GM18520 (cell line): Measurements from ENCODE around the gene CDC42BPA.
A peak's percentile ranks its signal among the peaks of the same experiment; 100 is the strongest.
"Not testable (repeated sequence)": the region's sequence is repeated elsewhere in the genome, so short reads cannot be mapped to it uniquely, and the experiment has no call there.

ENCODE experiments used
- ATAC-seq: cut with Tn5 transposase; IDR thresholded peaks from one replicate; pipeline ENCODE4 v1.9.1; 2021; ENCODE audit not compliant: unreplicated experiment

Gene CDC42BPA

DNA sequence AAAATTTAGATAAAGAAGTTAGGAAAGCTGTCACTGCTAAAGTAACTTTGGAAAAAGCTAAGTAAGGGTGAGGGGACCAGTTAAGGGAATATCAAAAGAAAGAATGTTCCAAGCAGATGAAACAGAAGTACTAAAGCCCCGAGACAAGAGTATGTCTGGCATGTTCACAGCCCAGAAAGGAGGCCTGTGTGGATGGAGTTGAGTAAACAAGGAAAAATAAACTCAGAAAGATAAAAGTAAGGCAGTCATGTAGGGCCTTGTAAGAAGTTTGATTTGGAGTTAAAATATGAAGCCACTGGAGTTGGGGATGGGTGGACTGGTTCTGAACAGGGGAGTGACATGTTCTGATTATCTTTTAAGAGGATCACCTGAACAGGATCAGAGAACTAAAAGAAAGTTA lies 177.9 kb downstream of the CDC42BPA start:
- no peak for ATAC-seq

DNA sequence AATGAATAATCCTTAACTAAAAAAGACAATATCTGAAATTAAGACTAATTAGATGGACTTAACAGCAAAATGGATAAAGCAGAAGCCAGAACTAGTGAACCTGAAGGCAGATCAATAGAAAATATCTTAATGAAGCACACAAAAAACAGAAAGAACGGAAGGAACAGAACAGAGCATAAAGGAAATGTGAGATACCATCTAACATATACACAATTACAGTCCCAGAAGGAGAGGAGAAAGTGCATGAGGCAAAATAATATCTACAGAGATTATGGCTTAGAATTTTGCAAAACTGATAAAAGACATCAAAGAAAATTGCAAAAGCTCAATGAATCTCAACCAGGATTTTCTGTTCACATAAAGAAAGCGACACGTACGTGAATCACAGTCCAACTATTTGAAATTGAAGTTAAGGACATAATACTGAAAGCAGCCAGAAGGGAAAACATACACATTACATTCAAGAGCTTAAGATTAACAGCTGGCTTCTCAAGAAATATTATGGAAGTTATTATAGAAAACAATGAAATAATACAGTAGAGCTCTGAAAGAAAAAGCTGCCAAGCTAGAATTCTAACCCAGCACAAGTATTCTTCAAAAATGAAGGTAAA lies 182.0 kb downstream of the CDC42BPA start:
- no peak for ATAC-seq

DNA sequence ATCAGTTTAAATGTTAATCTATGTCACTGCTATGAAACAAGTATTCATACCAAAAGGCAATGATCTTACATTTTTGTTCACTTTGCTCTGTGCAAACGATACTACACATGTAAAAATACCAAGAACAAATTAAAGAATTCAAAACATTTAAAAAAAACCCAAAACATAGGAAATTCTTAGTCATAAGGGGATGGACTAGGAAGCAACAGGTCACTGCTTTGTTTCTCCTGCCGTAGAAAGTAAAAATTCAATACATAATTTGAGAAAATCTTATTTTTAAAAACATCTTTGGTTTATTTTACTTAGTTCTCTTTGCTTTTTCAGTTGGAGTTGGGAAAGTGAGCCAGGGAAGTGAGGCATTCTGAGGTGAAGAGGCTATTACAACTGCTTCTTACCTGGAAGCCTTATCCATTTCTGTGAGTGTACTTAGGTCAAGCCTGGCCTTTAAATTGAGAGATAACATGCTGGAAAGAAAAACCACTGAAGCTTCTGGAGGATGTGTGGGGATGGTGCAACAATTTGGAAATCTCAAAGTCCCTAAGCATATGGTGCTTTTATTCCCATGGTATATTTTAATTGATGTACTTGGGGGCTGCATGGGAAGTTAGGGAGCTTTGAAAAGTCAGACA lies 183.5 kb downstream of the CDC42BPA start:
- no peak for ATAC-seq

GRCh38 chr1:227132695-227133094 lies 185.6 kb downstream of the CDC42BPA start:
- not testable (repeated sequence) for ATAC-seq

DNA sequence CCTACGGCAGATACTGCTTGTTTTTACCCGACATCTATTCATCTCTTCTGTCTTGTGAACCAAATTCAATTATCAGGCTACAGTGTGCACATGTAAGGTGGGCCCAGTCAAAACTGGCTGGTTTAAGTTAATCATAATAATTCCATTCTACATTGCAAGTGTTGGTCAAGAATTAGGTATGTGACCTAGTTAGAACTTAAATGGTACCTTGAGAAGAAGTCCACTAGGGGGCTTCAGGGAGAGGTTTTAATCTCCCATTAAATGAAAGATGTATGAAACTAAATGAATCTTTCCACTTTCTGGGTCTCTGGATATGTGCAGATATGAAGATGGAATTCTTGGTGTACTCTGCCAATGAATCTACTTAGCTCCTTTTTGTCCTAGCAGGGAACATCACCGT lies 187.1 kb downstream of the CDC42BPA start:
- no peak for ATAC-seq

DNA sequence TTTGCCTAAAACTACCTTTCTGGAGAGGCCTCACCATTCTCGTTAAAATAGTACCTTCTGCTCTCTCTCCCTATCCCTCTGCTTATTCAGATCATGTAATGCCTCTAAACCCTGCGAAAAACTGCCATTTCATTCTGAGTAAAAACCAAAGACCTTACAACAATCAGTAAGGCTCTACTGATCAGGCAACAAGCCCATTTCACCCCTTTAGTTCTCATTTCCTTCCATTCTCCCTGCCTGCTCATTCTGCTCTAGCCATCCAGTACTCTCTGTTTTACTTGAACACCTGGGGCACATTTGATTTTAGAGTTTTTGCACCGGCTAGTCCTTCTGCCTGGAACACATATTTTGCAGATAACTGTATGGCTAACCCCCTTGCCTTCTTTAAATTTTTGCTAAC lies 190.4 kb downstream of the CDC42BPA start:
- no peak for ATAC-seq

- no peak for ATAC-seq
Measured at GRCh38 chr1:227125929-227126545, 192.3 kb downstream of the CDC42BPA start.

DNA sequence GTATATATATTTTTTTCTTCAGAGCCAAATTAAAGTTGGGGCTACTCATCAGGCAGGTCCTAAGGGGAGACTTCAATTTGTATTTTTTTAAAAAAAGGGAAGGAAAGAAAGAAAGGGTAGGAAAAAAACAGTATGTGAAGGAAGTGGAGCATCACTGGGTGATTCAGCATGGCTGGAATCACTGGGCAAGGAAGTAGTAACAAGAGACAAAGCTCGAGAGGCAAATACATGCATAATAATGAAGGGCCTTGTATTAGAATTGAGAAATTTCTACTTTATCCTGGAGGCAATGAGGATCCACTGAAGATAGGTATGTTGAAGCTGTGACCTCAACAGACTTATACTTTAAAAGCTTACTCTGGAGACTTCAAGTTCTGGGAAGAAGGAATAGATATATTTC lies 193.8 kb downstream of the CDC42BPA start:
- no peak for ATAC-seq

DNA sequence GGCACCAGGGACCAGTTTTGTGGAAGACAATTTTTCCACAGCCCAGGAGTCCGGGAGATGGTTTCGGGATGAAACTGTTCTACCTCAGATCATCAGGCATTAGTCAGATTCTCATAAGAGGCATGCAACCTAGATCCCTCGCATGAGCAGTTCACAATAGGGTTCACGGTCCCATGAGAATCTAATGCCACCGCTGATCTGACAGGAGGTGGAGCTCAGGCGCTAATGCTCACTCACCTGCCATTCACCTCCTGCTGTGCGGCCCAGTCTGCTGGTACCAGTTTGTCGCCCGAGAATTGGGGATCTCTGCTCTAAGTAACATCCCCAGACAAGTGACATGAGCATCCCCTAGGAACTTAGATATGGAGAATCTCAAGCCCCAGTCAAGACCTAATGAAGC lies 197.5 kb downstream of the CDC42BPA start:
- ATAC-seq, result no peak

DNA sequence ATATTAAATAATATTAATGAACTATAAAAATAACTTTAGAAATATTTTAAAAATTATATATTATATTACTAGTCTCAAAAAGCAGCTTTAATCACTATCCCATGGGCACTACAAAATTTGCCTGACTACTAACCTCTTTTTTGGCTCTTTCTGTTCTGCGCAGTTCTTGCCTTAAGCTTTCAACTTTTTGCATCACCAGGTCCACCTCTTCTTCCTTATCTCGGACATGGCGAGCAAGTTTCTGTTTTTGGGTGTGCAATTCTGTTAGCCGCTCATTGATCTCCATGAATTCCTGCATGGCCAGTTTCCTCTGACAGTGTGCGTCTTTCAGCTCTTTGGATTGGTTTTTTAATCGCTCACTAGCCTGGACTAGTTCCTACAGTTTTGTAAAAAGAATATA lies 205.8 kb downstream of the CDC42BPA start:
- ATAC-seq, result no peak

DNA sequence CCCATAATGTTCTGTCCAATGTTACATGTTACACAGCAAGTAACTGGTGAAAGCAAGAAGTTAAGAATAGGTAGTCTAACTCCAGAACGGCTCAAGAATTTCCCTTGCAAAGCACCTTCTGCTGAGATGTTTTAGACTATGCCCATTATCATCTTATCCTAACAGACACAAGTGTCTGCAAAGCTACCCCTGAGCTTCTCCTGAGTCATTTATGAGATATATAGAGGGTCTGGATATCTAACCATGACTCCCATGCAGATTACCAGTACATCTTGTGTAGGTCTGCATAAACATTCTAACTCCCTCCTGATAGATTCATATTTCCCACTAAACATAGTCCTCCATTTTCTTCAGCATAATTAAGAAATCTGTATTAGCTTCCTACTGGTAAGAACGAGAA lies 206.5 kb downstream of the CDC42BPA start:
- no peak for ATAC-seq

- not testable (repeated sequence) for ATAC-seq
Measured at GRCh38 chr1:227105291-227105690, 213.0 kb downstream of the CDC42BPA start.

GRCh38 chr1:227102056-227102455 lies 216.2 kb downstream of the CDC42BPA start:
- no peak for ATAC-seq

DNA sequence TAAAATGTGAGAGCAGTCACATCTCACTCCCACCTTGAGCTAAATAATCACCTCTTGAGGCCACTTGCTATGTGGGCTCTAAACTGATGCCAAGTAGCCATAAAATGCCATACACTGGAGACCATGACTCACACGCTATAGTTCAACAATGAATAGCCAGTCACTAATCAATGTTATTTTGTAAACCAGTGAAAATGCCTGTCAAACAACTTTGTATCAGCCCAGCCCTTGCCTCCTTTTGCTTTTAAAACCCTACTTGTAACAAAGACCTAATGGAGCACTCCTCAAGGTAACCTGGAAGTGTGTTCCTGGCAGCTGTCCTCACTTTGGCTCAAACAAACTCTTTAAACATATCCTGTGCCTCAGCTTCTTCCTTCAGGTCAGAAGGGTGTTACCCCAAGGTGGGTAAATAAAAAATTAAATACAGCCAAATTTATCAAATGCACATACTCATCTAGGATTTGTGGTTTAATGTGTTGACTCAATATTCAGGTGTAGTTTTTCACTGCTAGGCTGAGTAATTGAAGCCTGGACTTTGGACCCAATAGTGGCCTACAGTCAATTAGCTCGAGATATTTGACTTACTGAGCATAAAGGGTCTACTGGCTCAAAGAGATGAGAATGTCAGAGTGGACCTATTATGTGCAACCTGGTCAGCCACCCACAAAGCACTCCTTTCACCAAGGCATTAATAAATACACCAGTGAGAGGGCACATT lies 223.9 kb downstream of the CDC42BPA start:
- no peak for ATAC-seq

- no peak for ATAC-seq
Measured at GRCh38 chr1:227093309-227093708, 225.0 kb downstream of the CDC42BPA start.

- no peak for ATAC-seq
Measured at GRCh38 chr1:227092069-227092468, 226.2 kb downstream of the CDC42BPA start.

- no peak for ATAC-seq
Measured at GRCh38 chr1:227086636-227087035, 231.7 kb downstream of the CDC42BPA start.

DNA sequence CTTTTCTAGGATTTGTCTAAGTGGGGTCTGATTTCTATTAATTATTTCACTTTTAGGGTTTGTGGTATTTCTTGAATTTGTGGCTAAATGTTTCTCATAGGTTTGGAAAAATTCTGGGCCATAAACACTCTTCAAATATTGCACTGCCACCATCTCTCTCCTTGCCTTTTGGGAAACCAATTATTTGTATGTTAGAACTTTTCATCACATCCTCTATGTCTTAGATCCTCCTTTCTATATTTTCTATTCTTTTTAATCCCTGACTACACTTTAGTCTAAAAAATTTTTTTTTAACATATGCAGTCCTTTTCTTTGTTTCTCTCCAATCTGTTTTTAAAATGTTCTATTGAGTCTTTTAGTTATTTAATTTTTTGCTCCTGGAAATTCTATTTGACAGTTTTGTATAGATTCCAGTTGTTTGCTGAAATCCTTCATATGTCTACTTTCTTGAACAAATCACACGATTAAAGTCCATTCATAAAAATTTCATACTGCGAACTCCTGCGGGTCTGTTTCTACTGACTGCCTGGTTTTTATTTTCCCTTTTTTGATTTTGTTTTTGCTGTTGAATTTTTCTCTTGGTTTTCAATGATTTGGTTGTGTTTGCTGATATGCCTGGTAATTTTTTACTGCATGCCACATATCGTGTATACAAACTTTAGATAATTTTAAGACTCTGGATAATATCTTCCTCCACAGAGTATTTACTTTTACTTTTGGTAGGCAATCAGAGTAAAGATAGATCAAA lies 235.1 kb downstream of the CDC42BPA start:
- ATAC-seq, result no peak

DNA sequence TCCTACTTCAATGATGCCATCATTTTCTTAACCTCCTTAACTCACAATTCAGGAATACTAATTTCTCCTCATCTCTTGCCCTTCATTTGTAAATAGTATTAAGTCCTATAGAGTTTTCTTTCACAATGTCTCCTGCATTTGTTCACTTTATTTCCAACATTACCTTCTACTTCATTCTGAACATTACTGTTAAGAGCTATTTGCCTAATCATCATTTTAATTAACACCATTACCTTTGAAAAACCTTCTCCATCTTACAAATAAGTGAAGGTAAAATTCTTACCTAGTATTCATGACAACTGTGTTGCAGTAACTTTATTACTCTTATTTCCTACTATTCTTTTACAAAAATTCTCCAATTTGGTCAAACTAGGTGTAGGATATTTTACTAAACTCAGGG lies 240.5 kb downstream of the CDC42BPA start:
- ATAC-seq, result no peak

DNA sequence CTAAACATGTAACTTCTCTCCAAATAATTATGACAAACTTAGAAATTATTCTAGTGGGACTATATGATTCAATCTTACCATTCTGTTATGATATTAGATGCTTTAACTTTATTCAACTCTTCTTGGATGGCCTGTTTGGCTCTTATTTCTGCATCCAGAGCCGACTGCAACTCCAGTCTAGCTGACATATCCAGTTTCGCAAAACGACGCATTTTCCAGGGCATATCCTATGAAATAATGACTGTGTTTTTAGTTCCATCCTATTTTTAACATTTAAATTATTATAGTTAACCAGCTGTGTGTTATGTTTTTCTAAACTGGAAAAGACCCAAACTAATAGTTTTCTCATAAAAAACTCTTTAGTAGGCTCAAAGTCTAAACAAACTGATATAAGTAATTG lies 244.5 kb downstream of the CDC42BPA start:
- no peak for ATAC-seq

DNA sequence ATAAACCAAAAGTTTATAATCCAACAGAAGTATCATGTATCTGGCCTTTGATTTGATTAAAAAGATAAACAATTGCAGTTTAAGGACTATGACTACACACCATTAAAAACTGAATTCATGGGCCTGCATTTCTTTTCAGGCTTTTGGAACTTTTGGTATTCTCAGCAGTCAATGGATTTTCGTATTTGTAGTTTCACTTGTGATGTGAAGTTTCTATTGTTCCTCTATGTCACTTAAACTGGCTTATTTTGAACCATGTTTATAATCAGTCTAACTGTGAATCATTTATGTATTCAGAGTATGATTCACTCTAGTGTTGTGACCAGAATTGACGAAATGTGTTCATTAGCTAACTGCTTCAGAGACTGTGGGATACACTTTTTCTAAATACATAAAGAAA lies 245.3 kb downstream of the CDC42BPA start:
- peak; percentile 68 for ATAC-seq
